Small intestine (tissue), 7 donors: ENCODE data around the gene ZMIZ1. TPM values are rescaled to one million over a fixed set of nuclear protein-coding genes. Genes with fewer than 3 reads are reported as not detected.

Experiments
- DNase-seq, 2 donors: peaks; one replicate each; pipeline versions ENCODE4 v3.0.0 to v3.0.0-alpha.2; 2013
- FAIRE-seq: peaks from 2 replicates; lab custom pipeline; 2012; peaks lifted over from hg19 to GRCh38; lab: Jason Lieb, UNC
- H3K27ac ChIP-seq, 3 donors: one replicate each; pipeline ENCODE4 v1.5.1; 2013; ENCODE audit warnings: low read length in 2 of 3, mild to moderate bottlenecking in 2 of 3, control low read depth in 1 of 3, inconsistent platforms in 1 of 3, low read depth in 1 of 3, moderate library complexity in 1 of 3
- H3K27me3 ChIP-seq, 3 donors: one replicate each; pipeline ENCODE4 v1.6.1; 2013; ENCODE audit warnings: low read length in 3 of 3, inconsistent platforms in 1 of 3; ENCODE audit not compliant: control insufficient read depth in 3 of 3, insufficient read depth in 3 of 3
- H3K36me3 ChIP-seq, 3 donors: one replicate each; pipeline ENCODE4 v1.6.1; 2013; ENCODE audit warnings: low read length in 3 of 3, inconsistent platforms in 1 of 3, low read depth in 1 of 3, mild to moderate bottlenecking in 1 of 3, moderate library complexity in 1 of 3; ENCODE audit not compliant: control insufficient read depth in 3 of 3, insufficient read depth in 2 of 3
- H3K4me1 ChIP-seq, 3 donors: one replicate each; pipeline ENCODE4 v1.6.1; 2013; ENCODE audit warnings: low read length in 2 of 3, inconsistent platforms in 1 of 3, low read depth in 1 of 3, mild to moderate bottlenecking in 1 of 3, moderate library complexity in 1 of 3; ENCODE audit not compliant: control insufficient read depth in 3 of 3, insufficient read depth in 2 of 3
- H3K4me3 ChIP-seq, 3 donors: one replicate each; pipeline ENCODE4 v1.5.1; 2013; ENCODE audit warnings: low read length in 3 of 3, control low read depth in 1 of 3, inconsistent platforms in 1 of 3, low read depth in 1 of 3, mild to moderate bottlenecking in 1 of 3, moderate library complexity in 1 of 3
- H3K9me3 ChIP-seq, 2 donors: one replicate each; pipeline ENCODE4 v1.6.1; 2013; ENCODE audit warnings: low read depth in 1 of 2, low read length in 1 of 2; ENCODE audit not compliant: control insufficient read depth in 2 of 2, insufficient read depth in 1 of 2
- WGBS, 3 donors: extraction: QIAGEN DNeasy Blood & Tissue Kit; methylation state at CpG; one replicate each; pipeline ENCODE4 v1.1.7; 2013; 5-methylcytosine and 5-hydroxymethylcytosine counted together
- polyA plus RNA-seq, 4 donors: library from polyadenylated mRNA; stranded (reverse) in 3 of 4; unstranded in 1 of 4; fragments of 200-250 nt in 3 of 4; fragments of 120-200 nt in 1 of 4; gene quantifications; one replicate each; pipeline versions ENCODE4 v1.2.1 to v1.2.3, GENCODE V29; 2013
- donor health status: healthy with polysubstance abuse.
- donor health status: control.
- donor health status: control.
- donor health status: Bipolar disorder and iron deficiency.
- donor health status: healthy.

Gene ZMIZ1
- polyA plus RNA-seq, 4 donors: 15.1 to 40.7 (median 19.9) TPM

GRCh38 chr10:79354615-79355014 is 285.8 kb downstream of the ZMIZ1 start:
- DNase-seq: no peak
- Histone ChIP-seq H3K27me3 (no peaks in the 10 kb centered on the region), H3K27ac (no peak overlapping the region), H3K36me3 (peaks cover 15 to 69% (median 27%) of the 10 kb centered on the region in 3 donors), H3K4me1 (peaks cover 0 to 18% (median 0%) of the 10 kb centered on the region in 3 donors), H3K9me3 (peaks cover 0 to 7% of the 10 kb centered on the region in 2 donors), H3K4me3 (no peak overlapping the region)
- 84 to 93% (median 91%) methylated on average over 6 of the region's 6 CpGs for WGBS, 3 donors
- FAIRE-seq: no peak

GRCh38 chr10:79355420-79356017 is 286.8 kb downstream of the ZMIZ1 start:
- H3K9me3 ChIP-seq: peaks cover 0 to 7% of the 10 kb centered on the region in 2 donors
- no peak for DNase-seq
- H3K36me3 ChIP-seq: peaks cover 15 to 66% (median 22%) of the 10 kb centered on the region in 3 donors
- H3K27me3 ChIP-seq: no peaks in the 10 kb centered on the region
- no peak for FAIRE-seq
- peaks cover 0 to 13% (median 0%) of the 10 kb centered on the region in 3 donors for H3K4me1 ChIP-seq
- no peak overlapping the region for H3K27ac ChIP-seq
- WGBS, 3 donors: 89 to 92% (median 92%) methylated on average over 6 of the region's 6 CpGs
- no peak overlapping the region for H3K4me3 ChIP-seq

GRCh38 chr10:79356104-79356503 is 287.3 kb downstream of the ZMIZ1 start:
- no peak overlapping the region for H3K27ac ChIP-seq
- no peaks in the 10 kb centered on the region for H3K27me3 ChIP-seq
- DNase-seq: no peak
- peaks cover 15 to 61% (median 18%) of the 10 kb centered on the region in 3 donors for H3K36me3 ChIP-seq
- no peak overlapping the region for H3K4me3 ChIP-seq
- FAIRE-seq: no peak
- WGBS, 3 donors: 80 to 92% (median 85%) methylated on average over 5 of the region's 5 CpGs
- H3K9me3 ChIP-seq: peaks cover 0 to 7% of the 10 kb centered on the region in 2 donors
- peaks cover 0 to 13% (median 0%) of the 10 kb centered on the region in 3 donors for H3K4me1 ChIP-seq

- H3K9me3 ChIP-seq: peaks cover 0 to 7% of the 10 kb centered on the region in 2 donors
- H3K4me3 ChIP-seq: no peak overlapping the region
- no peak overlapping the region for H3K27ac ChIP-seq
- peaks cover 13 to 50% (median 14%) of the 10 kb centered on the region in 3 donors for H3K36me3 ChIP-seq
- DNase-seq (no peak), FAIRE-seq (no peak)
- peaks cover 0 to 13% (median 0%) of the 10 kb centered on the region in 3 donors for H3K4me1 ChIP-seq
- WGBS, 3 donors: 96 to 99% (median 97%) methylated on average over 9 of the region's 9 CpGs
- H3K27me3 ChIP-seq: no peaks in the 10 kb centered on the region
Measured at GRCh38 chr10:79357180-79357579, 288.4 kb downstream of the ZMIZ1 start.

GRCh38 chr10:79358811-79359210 is 290.0 kb downstream of the ZMIZ1 start:
- Histone ChIP-seq H3K36me3 (peaks cover 4 to 34% (median 4%) of the 10 kb centered on the region in 3 donors), H3K27ac (peak overlapping the region in 2 of 3 donors; percentile 61 to 74), H3K4me3 (no peak overlapping the region), H3K9me3 (peaks cover 0 to 7% of the 10 kb centered on the region in 2 donors), H3K27me3 (no peaks in the 10 kb centered on the region), H3K4me1 (peaks cover 0 to 13% (median 0%) of the 10 kb centered on the region in 3 donors)
- WGBS, 3 donors: 14 to 48% (median 22%) methylated on average over 5 of the region's 5 CpGs
- FAIRE-seq: no peak
- DNase-seq: peak; percentile 89 to 92

GRCh38 chr10:79359816-79360498 is 291.2 kb downstream of the ZMIZ1 start:
- no peak for FAIRE-seq
- Histone ChIP-seq H3K9me3 (peaks cover 0 to 4% of the 10 kb centered on the region in 2 donors), H3K27me3 (no peaks in the 10 kb centered on the region), H3K4me1 (peaks cover 0 to 13% (median 0%) of the 10 kb centered on the region in 3 donors), H3K27ac (no peak overlapping the region), H3K36me3 (peaks cover 0 to 23% (median 3%) of the 10 kb centered on the region in 3 donors), H3K4me3 (no peak overlapping the region)
- 88 to 94% (median 94%) methylated on average over 6 of the region's 6 CpGs for WGBS, 3 donors
- no peak for DNase-seq

GRCh38 chr10:79360499-79361342 is 292.0 kb downstream of the ZMIZ1 start:
- DNase-seq (no peak), FAIRE-seq (no peak)
- no peak overlapping the region for H3K4me3 ChIP-seq
- H3K27ac ChIP-seq: no peak overlapping the region
- no peaks in the 10 kb centered on the region for H3K9me3 ChIP-seq
- WGBS, 3 donors: 87 to 98% (median 95%) methylated on average over 5 of the region's 5 CpGs
- peaks cover 0 to 13% (median 0%) of the 10 kb centered on the region in 3 donors for H3K4me1 ChIP-seq
- H3K36me3 ChIP-seq: peaks cover 0 to 15% (median 3%) of the 10 kb centered on the region in 3 donors
- no peaks in the 10 kb centered on the region for H3K27me3 ChIP-seq
